ENCODE data around the gene UBIAD1. TPM values are rescaled to one million over a fixed set of nuclear protein-coding genes. Genes with fewer than 3 reads are reported as not detected.

UBIAD1 gene
- total RNA-seq, 1 donor from 2014 or later: 13.9 TPM

DNA sequence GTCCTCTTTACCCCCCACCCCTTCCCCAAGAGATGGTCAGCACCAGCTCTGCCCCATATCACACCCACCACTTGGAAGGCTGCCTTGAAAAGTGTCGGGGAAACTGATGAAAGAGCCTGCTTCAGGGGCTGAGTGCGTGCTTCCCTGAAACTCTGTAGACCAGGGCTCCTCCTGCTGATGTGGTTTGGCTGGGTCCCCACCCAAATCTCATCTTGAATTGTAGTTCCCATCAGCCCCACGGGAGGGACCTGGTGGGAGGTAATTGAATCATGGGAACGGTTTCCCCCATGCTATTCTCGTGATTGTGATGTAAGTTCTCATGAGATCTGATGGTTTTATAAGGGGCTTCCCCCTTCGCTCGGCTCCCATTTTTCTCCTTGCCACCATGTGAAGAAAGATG lies 36.4 kb downstream of the UBIAD1 start:
- no peak for DNase-seq (ENCODE audit: low read depth in 2 of 2)

DNA sequence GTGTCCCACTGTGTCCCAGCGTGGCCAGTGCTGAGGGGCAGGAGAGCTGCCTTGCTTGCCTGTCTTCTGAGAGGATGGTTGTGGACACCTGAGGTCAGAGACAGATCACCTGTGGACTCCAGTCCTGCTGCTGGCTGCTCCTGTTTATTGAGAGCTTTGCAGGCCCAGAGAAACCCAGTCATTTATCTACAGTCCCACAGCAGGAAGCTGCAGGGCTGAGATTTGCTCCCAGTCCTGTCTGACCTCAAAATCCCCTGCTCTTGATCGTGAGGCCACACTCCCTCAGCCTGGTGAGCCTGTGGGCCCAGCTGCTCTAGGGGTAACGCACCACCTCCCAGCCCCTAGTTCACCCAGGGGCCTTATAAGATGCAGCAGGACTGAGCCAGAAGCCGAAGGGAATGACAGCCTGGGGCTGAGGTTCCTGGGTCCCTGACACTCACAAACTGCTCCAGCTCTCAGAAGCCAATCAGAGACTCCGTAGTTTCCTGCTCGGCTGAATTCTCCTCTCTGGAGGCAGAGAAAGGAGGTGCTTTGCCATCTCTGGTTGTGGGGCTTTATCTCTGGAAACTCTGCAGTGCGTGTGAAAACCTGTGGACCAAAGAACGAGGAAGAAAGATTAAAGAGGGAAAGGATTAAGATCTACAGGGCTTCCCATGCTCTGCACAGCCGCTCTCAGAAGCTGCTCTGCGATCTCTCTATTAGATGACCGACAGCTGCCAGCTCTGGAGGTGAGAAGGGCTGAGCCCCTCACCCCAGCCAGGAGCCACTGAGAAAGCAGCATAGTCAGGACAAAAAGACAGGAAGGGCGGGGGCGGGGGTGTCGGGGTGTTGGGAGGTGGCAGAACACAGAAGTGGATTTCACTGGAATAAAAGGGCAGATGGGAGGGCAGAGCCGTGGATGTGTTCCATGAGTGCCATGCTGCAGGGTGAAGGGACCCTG lies 39.1 kb downstream of the UBIAD1 start:
- DNase-seq (ENCODE audit: low read depth in 2 of 2): no peak

DNA sequence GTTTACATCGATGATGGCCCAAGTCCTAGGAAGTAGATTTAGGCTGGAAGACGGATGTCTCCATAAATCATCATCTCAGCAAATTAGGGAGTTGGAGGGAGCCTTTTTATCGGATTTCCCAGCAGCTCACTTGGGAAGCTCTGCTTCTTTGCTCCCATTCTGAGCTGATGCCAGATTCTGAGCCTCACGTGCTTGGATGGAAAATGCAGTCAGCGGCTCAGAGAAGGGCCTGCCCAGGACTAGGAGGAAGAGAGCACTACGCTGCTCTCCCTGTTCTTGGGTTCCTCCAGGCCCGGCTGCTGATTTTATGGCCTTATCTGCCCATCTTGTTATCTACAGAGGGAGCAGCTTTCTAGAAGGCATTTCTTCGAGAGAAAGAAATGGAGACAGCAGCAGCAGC lies 42.0 kb downstream of the UBIAD1 start:
- DNase-seq (ENCODE audit: low read depth in 2 of 2): no peak

DNA sequence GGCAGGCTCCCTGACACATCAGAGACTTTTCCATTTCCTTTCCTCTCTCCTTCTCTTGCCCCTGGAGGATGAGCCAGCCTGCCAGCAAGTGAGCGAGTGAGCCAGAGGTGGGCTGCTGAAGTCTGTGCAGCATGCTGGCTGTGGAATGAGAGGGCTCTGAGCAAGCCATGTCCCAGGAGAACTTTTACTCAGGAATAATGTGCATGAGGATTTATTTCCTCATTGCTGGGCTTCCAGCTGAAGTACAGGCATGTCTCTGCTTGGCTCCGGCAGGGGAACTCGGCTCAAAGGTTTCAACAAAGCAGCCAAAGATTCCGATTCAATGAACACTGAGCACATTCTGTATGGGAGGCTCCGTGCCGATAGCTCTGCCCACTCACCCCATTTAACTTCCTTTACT lies 43.7 kb downstream of the UBIAD1 start:
- DNase-seq (ENCODE audit: low read depth in 2 of 2): no peak

DNA sequence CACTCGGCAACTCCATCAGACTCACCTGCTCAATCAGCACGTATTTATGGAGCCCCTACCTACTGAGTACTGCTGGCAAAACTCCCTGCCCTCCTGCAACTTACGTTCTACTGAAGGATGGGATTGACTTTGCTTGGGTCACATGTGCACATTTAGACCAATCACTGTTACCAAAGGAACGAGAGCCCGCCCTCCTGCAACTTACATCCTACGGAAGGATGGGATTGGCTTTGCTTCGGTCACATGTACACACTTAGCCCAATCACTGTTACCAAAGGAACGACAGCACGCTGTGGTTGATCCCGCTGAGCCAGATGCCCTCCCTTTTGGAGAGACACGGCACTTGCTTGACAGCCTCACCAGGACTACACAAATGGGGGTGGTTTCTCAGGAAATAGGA lies 46.0 kb downstream of the UBIAD1 start:
- no peak for DNase-seq (ENCODE audit: low read depth in 2 of 2)

DNA sequence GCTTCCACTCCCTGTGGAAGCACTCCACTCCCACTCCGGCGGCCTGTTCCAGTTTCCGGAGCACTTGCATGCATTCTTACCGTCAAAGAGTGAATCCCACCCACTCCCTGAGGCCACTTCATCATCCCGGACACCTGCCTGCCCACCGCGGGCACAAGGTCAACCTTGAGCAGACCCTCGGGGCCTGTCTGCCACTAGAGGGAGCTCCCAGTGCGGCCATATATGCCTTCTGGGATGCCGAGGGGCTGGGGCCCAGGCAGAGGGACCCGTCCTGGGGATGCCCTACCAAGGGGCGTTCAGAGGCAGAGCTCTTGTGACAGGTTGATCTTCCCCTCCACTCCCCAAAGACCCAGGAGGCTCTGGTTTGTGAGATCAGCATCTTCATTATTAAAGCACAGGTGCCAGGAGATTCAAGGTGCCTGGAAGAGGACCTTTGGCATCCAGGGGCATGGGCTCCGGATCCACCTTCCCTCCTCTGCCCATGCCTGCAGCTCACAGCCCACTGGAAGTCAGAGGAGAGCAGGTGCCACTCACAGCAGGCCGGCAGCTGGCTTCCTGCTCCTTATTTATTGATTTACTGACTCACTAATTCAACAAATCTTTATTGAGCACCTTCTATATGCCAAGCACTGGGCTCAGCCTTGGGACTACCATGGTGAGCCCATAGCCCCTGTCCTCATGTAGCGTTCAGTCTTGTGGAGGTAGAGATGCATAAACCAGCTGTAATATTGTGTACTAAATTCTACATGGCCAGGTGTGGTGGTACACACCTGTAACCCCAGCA lies 47.3 kb downstream of the UBIAD1 start:
- DNase-seq (ENCODE audit: low read depth in 2 of 2): peak in 1 of 2 donors; percentile 33

DNA sequence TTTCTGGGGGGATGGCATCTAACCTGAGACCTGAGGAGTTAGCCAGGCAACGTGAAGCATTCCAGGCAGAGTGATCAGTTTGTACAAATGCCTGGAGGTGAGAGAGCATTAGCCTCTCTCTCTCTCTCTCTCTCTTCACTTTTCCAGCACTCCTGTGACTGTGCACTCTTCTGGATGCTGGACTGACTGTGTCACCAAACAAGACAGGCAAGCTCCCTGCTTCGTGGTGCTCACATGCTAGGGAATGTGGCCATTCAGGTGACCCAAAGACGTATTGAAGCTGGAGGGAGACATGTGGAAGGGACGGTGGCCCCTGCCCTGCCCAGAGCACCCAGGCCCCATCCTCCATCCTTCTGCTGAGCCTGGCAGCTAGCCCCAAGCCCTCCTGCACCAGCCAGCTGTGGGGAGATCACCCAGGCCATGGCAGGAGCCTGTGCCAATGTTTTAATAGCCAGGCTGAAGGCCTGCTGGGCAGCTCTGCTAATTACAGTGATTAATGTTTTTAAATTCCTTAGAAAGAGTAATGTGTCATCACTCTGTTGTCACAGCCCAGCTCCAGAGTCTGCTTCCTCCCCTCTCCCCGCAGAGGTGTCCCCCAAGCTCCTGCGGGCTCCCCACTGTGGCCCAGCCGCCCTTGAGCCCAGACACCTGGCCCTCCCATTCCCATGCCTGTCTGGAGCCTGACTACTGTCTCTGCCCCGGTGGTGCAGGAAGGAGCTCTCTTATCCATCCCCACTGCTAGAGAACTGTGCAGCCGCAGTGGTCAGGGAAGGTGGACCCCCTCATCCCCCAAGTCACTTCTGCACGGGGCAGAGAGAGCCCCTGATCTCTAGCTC lies 48.9 kb downstream of the UBIAD1 start:
- no peak for DNase-seq (ENCODE audit: low read depth in 2 of 2)

DNA sequence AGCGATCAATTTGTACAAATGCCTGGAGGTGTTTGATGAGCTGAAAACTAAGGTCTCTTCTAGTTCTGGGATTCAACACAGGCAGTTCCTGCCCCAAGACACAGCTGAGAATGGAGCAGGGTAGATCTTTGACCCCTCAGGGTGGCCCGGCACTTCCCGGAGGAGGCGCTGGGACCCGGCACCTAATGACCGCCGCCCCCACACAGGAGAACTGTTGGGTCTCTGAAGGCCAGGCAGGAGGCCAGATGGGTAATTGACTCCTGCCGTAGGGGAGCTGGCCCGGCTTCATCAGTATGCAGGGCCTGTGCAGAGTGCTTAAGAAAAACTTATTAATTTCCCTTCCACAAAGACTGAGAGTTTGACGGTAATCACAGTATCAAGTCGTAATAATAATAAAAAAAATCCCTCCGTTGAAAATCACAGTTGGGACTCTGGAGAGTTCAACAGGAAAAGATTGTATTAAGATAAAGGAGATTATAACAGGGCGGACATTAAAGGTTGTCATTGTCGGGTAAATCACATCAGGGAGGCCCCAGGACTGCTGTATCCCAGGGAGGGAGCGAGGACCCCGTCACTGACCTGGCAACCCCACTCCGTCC lies 51.7 kb downstream of the UBIAD1 start:
- DNase-seq (ENCODE audit: low read depth in 2 of 2): no peak

DNA sequence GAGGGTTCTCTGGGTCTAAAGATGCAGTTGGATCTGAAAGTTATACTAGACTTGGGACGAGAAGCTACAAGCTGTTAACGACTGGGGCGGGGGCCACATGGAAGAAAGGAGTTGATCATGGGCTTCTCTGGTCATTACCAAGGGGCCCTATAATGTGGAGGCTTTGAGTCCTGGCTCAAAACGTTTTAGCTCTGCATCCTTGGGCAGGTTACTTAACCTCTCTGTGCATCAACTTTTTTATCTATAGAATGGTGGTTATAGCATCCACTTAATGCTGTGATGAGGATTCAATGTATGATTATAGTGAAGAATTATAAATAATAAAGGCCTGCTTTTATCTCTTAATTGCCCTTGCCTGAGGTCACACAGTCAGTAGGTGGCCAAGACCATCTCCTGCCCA lies 53.1 kb downstream of the UBIAD1 start:
- no peak for DNase-seq (ENCODE audit: low read depth in 2 of 2)

DNA sequence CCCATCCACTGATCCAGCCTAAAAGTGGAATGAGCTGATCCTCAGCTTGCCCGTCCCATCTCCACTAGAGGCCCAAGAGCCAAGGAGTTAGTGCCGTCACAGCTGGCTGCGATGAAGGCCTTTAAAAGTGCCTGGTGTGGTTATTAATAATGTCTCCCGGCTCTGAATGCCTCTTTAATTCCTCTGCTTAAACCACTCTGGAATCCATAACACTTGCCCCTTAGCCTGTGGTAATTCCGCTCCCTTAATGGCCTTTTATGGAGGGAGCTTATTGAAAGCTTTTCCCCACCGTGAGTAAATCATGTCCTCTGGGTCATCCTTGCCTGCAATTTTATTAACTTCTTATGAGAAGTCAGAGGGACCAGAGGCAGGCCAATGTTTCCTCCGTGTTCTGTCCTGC lies 55.4 kb downstream of the UBIAD1 start:
- DNase-seq (ENCODE audit: low read depth in 2 of 2): no peak

DNA sequence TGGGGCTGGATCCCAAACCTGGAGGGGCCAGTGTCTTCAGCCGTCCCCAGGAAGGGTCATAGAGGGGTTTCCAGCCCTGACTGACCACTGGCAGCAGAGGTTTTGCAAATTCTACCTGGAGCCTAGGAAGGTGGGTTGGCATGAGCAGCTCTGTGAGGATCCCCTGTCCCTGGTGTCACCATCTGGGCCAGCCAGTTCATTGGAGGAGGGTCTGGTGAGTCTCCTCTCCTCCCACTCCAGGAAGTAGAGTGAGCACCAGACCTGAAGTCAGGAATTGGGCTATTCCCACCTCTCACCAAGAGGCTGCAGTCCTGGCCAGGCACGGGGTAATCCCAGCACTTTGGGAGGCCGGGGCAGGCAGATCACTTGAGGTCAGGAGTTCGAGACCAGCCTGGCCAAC lies 57.4 kb downstream of the UBIAD1 start:
- DNase-seq (ENCODE audit: low read depth in 2 of 2): no peak

DNA sequence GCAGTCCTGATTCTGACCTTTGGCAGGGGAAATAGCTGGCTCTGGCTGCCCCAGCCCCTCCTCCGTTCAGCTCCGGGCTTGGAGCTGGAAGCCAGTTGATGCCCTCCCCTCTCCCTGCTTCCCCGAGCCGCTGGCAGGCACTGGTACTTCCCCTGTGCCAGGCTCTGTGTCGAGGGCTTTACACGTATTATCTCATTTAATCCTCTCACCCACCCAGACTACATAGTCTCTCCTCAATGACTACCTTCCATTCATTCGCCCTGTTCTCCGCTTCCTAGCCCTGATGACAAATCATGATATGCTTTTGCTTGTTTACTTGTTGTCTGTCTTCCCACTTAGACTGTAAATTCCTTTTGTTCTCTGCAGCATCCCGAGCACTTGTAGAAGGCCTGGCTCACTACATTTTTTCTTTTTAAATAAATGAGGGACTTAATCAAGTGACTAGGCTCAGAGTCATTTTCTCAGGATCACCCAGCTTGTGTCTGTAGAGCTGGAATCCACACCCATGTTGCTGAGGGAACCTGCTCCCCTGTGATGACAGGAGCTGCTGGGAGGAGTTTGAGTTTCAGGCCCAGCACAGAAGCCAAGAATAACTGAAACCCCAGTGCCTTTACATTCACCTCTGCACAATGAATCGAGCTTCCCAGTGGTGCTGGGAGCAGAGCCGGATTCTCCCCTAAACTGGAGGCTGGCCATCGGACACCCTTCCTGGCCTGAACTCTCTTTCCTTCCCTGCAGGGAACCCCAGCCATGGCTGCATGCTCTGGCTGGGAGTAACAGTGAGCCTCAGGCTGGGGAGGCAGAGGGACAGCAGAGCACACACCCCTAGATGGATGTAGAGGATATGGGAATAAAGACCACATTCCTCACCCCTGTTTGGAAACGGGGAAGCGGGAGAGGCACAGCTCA lies 58.3 kb downstream of the UBIAD1 start:
- no peak for DNase-seq (ENCODE audit: low read depth in 2 of 2)

DNA sequence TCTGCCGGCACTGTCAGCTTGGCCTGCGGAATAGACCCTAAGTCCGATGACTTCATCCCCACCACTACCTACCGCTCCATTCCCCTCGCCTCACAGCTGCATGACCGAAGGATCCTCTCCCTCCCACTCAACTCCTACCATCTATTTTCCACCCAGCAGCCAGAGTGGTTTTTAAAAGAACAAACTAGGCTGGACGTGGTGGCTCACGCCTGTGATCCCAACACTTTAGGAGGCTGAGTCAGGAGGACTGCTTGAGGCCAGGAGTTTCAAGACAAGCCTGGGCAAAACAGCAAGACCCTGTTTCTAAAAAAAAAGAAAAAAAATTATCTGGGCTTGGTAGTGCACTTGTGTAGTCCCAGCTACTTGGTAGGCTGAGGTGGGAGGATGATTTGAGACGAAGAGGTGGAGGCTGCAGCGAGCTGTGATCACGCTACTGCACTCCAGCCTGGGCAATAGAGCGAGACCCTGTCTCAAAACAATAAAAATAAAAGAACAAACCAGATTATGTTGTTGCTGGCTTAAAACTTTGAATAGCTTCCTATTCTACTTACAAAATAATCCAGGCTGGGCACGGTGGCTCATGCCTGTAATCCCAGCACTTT lies 59.0 kb downstream of the UBIAD1 start:
- DNase-seq (ENCODE audit: low read depth in 2 of 2): no peak

DNA sequence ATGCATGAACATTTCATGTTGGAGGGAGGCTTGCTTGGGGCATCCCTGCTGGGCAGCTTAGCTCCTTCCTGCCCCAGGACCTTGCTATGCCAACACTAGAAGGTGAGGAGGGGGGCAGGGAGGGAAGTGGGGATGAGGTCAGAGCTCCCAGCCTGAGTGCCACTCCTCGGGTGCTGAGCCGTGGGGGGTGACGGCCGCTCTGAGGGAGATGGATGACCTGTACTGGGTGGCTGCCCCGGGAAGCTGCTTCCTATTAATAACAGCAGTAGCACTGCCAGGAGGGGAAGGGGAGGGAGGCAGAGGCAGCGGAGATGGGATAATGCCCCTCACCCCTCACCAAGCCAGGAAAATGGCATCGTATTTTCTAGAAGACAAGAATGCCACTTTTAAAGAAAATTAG lies 60.6 kb downstream of the UBIAD1 start:
- no peak for DNase-seq (ENCODE audit: low read depth in 2 of 2)

DNA sequence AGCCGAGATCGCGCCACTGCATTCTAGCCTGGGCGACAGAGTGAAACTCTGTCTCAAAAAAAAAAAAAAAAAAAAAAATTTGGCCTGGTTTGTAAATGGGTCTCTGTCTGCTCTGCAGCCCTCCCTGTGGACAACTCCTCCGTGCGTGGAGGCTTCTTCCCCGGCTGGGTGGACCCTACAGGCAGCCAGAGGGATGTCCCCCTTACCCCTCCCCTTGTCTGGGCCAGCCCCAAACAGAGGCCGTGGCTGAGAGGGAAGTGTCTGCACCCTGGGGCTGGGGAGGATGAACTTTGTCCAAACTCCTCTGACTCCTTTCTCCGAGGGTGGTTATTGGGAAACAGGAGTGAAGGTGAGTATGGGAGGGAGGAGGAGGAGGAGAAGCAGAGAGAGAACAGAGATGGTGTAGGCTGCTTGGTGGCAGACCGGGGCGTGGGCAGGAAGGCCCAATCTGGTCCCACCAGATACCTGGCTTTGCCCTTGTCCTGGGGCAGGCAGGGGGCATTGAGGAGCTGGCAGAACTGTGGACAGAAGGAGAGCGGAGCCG lies 61.3 kb downstream of the UBIAD1 start:
- DNase-seq (ENCODE audit: low read depth in 2 of 2): no peak

DNA sequence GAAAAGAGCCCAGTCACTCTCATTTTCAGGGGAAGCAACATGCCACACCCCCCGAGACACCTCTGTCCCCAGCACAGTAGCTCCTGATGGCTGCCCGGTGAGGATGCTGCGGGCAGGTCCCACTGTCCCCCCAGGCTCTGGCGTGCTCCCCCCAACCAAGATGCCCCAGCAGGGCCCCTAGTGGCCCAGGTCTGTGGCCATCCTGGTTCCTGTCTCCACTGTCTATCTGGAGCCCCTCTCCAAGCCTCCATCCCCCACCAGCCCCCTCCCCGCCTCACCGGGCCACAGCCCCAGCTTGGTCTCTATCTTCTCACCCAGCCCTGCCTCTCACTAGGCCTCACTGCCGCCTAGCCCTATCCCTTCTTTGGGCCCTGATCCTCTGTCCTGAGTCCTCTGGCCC lies 61.8 kb downstream of the UBIAD1 start:
- no peak for DNase-seq (ENCODE audit: low read depth in 2 of 2)

DNA sequence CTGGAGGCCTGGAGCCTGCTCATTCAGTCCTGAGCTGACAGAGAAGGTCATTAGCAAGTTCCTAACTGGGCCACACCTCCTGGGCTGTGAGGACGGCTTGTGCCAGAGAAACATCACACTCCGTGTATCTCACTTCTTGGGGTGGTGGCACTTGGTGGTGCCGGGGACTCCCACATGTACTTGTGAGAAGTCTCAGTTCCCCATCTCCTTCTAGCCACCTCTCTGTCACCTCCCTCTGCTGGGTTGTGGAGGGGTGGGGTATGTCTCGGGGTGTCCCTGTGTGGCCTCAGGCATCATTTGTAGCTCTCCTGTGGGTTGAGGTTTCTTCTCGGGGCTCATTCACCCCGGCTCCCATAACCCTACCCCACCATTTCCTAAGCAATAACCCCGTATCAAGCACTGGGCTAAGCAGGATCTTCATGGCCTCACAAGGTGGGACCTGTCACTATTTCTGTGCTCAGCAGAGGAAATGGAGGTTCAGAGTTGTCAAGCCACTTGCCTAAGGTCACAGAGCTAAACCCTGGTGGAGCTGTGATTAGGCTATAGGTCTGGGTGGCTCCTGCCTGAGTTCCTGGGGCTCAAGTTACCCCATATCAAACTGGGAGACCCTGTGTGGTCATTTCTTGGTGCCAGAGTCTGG lies 62.5 kb downstream of the UBIAD1 start:
- DNase-seq (ENCODE audit: low read depth in 2 of 2): no peak

DNA sequence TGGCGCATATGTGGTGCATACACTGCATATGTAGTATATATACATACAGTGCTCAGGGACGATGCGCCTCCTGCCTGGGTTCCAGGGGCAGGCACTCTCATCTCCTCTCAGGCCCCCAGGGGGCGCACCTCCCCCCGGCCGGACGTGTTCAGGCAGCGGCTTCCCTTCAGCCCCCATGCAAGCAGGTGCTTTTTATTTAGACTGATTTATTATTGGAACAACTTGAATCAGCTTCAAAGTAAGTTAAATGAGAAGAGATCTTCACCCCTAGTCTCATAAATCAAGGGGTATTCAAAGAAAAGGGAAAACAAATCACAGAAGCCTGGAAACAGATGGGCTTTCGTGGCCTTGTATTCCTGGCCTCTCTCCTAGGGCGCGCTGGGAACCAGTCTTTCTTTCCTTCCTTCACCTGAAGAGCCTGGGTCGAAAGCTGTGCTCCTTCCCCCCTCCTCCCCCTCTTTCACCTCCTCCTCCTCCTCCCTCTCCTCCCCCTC lies 64.6 kb downstream of the UBIAD1 start:
- peak; percentile 47 to 71 for DNase-seq (ENCODE audit: low read depth in 2 of 2)

All from lung microvascular endothelial cell (primary cell).